HFFc6 (cell line): Measurements from ENCODE around the gene GDF2. TPM values are rescaled to one million over a fixed set of nuclear protein-coding genes. Genes with fewer than 3 reads are reported as not detected.

Experiments used
- DNase-seq: peaks from one replicate; pipeline ENCODE4 v3.0.0-alpha.2; 2018
- H3K27ac Mint-ChIP-seq: 2 replicates; pipeline ENCODE4 v1.8.0; 2020; ENCODE audit warnings: mild to moderate bottlenecking, mixed read lengths
- H3K27me3 Mint-ChIP-seq: 2 replicates; pipeline ENCODE4 v1.8.0; 2021; ENCODE audit warnings: mild to moderate bottlenecking, moderate library complexity, mixed read lengths; ENCODE audit not compliant: insufficient read depth
- H3K36me3 Mint-ChIP-seq: 2 replicates; pipeline ENCODE4 v1.8.0; 2021; ENCODE audit warnings: low read depth, mixed read lengths
- H3K4me1 Mint-ChIP-seq: 2 replicates; pipeline ENCODE4 v1.8.0; 2020; ENCODE audit warnings: low read depth, mixed read lengths
- H3K4me3 Mint-ChIP-seq: 2 replicates; pipeline ENCODE4 v1.8.0; 2020; ENCODE audit warnings: mild to moderate bottlenecking, moderate library complexity, mixed read lengths
- H3K9me3 Mint-ChIP-seq: 2 replicates; pipeline ENCODE4 v1.8.0; 2020; ENCODE audit warnings: mild to moderate bottlenecking, mixed read lengths
- CTCF ChIP-seq: fragments of 200-600 bp; sonication (generic); IDR thresholded peaks from 2 replicates; pipeline ENCODE4 v1.5.0; 2021; ENCODE audit warnings: antibody characterized with exemption, mild to moderate bottlenecking
- long read RNA-seq: library from polyadenylated mRNA; unstranded; transcript quantifications from one replicate; pipeline ENCODE4 v2.0.0, GENCODE V29; 2019
- total RNA-seq, 6 experiments: library from RNA; stranded (reverse); fragmentation: NEBNext Ultra II Directional; extraction: Animal tissue kit (Norgen Biotek cat#: 25700); gene quantifications; 2 replicates in 1 of 6; 3 replicates in 5 of 6; pipeline ENCODE4 v1.2.3, GENCODE V29; 2021

GDF2 gene
- not detected for total RNA-seq
- long read RNA-seq = 0 reads

- no peaks in the 10 kb centered on the region for H3K4me1 Mint-ChIP-seq
- no peak for TF ChIP-seq CTCF
- H3K27me3 Mint-ChIP-seq = peaks cover 43% of the 10 kb centered on the region
- no peaks in the 10 kb centered on the region for H3K36me3 Mint-ChIP-seq
- no peak within 1 kb of the TSS for H3K27ac Mint-ChIP-seq
- H3K4me3 Mint-ChIP-seq = no peak within 1 kb of the TSS
- DNase-seq = no peak
- H3K9me3 Mint-ChIP-seq = no peaks in the 10 kb centered on the region
Measured at GRCh38 chr10:47322300-47323061, at the start of gene GDF2. Gene GDF2 (plus strand): TSS chr10:47322454. CDS start chr10:47322669, 215 bp downstream.

- no peaks in the 10 kb centered on the region for H3K9me3 Mint-ChIP-seq
- H3K4me1 Mint-ChIP-seq = no peaks in the 10 kb centered on the region
- no peak for TF ChIP-seq CTCF
- peaks cover 16% of the 10 kb centered on the region for H3K27me3 Mint-ChIP-seq
- DNase-seq = no peak
- H3K27ac Mint-ChIP-seq = no peak overlapping the region
- no peak overlapping the region for H3K4me3 Mint-ChIP-seq
- H3K36me3 Mint-ChIP-seq = no peaks in the 10 kb centered on the region
Measured at GRCh38 chr10:47276071-47276470, 46.2 kb upstream of the GDF2 start.

GRCh38 chr10:47276576-47277351 is 45.5 kb upstream of the GDF2 start:
- no peak for DNase-seq
- no peak overlapping the region for H3K4me3 Mint-ChIP-seq
- H3K4me1 Mint-ChIP-seq = no peaks in the 10 kb centered on the region
- H3K36me3 Mint-ChIP-seq = no peaks in the 10 kb centered on the region
- H3K9me3 Mint-ChIP-seq = no peaks in the 10 kb centered on the region
- no peak overlapping the region for H3K27ac Mint-ChIP-seq
- peaks cover 19% of the 10 kb centered on the region for H3K27me3 Mint-ChIP-seq
- TF ChIP-seq CTCF = no peak

GRCh38 chr10:47277352-47278151 is 44.7 kb upstream of the GDF2 start:
- no peak for DNase-seq
- no peaks in the 10 kb centered on the region for H3K9me3 Mint-ChIP-seq
- no peak overlapping the region for H3K4me3 Mint-ChIP-seq
- H3K27me3 Mint-ChIP-seq = peaks cover 22% of the 10 kb centered on the region
- no peak overlapping the region for H3K27ac Mint-ChIP-seq
- H3K4me1 Mint-ChIP-seq = no peaks in the 10 kb centered on the region
- TF ChIP-seq CTCF = no peak
- no peaks in the 10 kb centered on the region for H3K36me3 Mint-ChIP-seq

GRCh38 chr10:47278152-47278473 is 44.1 kb upstream of the GDF2 start:
- Mint-ChIP-seq H3K27me3 (peaks cover 25% of the 10 kb centered on the region), H3K4me3 (no peak overlapping the region), H3K4me1 (no peaks in the 10 kb centered on the region), H3K9me3 (no peaks in the 10 kb centered on the region), H3K27ac (no peak overlapping the region), H3K36me3 (no peaks in the 10 kb centered on the region)
- TF ChIP-seq CTCF = no peak
- no peak for DNase-seq
